Heart left ventricle (tissue), 13 donors: ENCODE results near the gene GPR137C.

Experiments used
- CTCF ChIP-seq, 12 donors: fragments of 200-600 bp; sonication (generic) in 4 of 12; IDR thresholded peaks; one replicate each; pipeline versions ENCODE4 v1.5.0 to v1.8.0; 2018 to 2022; ENCODE audit warnings: antibody characterized with exemption in 12 of 12, mild to moderate bottlenecking in 5 of 12
- POLR2A ChIP-seq, 2 donors: fragments of 450-650 bp; IDR thresholded peaks; one replicate each; pipeline ENCODE4 v1.6.1; 2017; ENCODE audit warnings: antibody characterized with exemption in 2 of 2, mild to moderate bottlenecking in 2 of 2, moderate library complexity in 2 of 2
- donor health status: ischemic (EF 13 %, LVEDD 7.1; RV severe dilation, severe dysfunction).
- donor health status: DM: no; HTN: yes; CAD: no.
- donor health status: DM: no; HTN: no; CAD: no.
- donor health status: ischemic (EF 25% LVEDD 6.9; RV normal size, moderate dysfunction).
- donor health status: ischemic (EF 25% LVEDD 5.7; RV mildly dilated, moderate dysfunction).
- donor health status: ischemic (EF 35%, LVEDD 5.7; RV mildly dilated, moderate dysfunction).
- donor health status: nonischemic (EF 11% LVEDD 7.7; RV severe dilation, severe dysfunction).
- donor health status: DM: yes; HTN: yes; CAD: no.
- donor health status: PGD.
- donor health status: ischemic (EF 29% LVEDD 5.4; RV normal size, mild dysfunction).
- donor health status: nonischemic (EF 23%, LVEDD 6.1; RV moderate dilation, normal function).

DNA sequence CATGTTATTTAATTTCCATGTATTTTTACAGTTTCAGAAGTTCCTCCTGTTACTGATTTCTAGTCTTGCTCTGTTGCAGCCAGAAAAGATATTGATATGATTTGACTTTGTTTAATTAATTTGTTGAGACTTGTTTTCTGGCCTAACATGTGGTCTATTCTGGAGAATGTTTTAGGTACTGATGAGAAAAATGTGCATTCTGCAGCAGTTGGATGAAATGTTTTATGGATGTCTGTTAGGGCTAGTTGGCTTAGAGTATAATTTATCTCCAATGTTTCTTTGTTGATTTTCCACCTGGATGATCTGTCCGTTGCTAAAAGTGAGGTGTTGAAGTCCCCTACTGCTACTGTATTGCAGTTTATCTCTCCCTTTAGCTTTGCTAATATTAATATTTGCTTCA, 54.4 kb downstream of the GPR137C start:
- TF ChIP-seq POLR2A (IDR thresholded peaks at IDR 0.05) (no peak), CTCF (IDR thresholded peaks at IDR 0.05) (no peak)
